NCI-H446 treated with DMSO at 0.1 percent for 48 hours (cell line): ENCODE data around the gene TEAD4.

Source experiments
- DNase-seq: peaks from one replicate; lab custom pipeline; 2025; lab: John Stamatoyannopoulos, UW

Gene TEAD4

DNA sequence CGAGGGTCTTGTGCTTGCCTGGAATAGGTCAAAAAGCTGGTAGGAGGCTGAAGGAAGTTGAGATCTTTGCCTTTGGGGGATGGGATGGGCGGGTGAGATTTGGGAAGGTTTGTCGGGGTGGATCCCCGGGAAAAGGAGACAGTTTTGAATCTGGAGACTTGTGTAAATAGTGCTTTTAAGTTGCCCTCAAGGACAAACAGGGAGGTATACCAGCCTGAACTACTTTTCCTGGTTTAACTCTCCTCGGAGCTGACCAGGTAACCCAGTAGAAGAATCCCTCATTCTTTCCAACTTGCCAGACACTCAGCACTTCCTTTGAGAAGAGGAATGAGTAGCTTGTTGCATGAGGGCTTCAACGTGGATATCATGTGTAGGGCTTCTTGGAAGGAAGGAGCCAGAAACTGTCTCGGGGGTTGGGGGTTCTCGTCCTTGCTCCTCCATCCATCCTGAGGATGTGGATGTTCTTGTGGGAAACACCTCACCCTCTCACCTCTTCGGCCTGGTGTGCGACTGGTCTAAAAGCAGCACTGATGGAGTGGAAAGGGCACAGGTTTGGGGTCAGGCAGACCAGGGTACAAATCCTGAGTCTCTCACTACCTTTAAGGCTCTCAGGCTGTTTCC lies 1.9 kb downstream of the TEAD4 start:
- no peak for DNase-seq

DNA sequence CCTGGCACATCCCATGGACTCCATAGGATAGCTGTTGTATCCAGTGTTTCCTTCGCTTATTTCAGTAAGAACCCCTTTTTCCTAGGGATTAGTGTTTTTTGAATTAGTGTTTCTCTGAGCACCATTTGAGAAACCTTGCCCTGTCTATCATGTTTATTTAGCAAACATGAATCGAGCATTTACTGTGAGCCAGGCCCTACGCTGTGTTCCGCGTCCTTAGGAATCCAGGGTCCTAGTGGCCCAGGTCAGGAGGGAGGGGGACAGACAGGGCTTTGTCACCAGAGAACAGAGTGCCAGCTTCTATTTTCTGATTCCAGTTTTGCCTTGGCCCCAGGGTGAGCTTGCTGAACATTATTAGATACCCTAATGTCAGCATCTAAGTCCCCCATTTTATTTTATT lies 2.5 kb downstream of the TEAD4 start:
- no peak for DNase-seq

DNA sequence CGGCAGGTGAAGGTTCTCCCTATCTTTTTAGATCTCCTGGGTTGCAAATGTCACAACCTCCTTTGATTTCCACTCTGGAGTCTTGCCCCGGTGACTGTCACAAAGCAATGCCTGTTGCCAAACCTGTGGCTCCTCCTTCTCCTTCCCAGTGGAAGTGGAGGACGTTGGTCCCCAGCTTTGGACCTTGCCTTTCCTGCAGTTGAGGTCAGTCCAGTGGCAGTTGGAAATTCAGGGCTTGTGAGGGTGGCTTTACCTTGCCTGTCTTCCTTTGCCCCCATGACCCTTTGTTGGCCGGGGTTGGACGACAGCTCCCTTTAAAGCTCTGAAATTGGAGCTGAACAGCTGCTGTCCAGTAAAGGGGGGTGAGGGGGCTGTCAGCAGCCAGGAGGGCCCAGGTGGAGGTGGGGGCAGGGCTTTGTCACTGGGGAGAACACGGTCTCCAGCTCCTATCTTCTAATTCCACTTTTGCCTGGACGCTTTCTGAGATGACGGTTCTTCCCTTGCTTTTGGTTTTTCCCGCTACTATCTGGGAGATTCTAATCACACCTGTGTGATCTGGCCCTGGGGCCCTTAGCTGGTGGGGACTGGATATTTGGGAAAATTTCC lies 4.1 kb downstream of the TEAD4 start:
- no peak for DNase-seq

DNA sequence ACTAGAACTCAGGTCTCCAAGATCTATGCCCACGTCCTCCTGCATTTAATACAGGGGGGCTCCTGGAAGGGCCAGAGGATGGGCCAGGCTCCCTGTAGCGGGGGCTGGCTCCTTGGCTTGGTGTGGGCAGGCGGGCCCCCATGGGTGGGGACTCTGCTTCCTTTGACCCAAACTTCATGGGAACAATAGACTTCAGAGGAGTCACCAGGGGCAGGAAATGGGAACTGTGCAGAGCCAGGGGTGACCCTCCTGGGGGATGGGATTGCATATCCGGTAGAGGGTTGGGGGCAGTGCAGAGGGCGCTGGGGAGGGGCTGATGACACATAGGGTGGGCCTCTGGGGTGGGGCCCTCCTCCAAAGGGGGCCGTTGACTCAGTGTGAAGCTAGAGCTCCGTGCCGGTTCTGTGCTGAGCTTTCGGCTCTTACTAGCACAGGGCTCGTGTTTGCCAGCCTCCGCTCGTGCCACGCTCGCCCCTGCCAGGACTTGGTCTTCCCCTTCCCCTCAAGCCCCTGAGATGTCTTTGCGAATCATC lies 4.6 kb downstream of the TEAD4 start:
- DNase-seq: no peak

DNA sequence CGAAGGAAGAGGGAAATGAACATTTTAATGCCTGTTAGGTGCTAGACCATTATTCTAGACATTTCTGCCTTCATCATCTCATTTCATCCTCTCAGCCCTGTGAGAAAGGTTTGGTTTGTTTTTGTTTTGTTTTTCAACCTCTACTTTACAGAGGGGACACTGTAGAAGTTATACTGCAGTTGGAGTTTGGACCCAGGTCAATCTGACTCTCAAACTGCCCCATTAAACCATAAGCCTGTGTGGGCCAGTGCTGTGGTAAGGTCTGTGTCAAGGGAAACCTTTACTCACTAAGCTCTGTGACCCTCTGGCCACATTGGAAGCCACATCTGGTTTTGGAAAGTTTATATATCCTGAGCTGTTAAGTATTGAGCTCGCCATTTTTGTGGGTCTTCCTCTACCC lies 8.5 kb downstream of the TEAD4 start:
- no peak for DNase-seq

DNA sequence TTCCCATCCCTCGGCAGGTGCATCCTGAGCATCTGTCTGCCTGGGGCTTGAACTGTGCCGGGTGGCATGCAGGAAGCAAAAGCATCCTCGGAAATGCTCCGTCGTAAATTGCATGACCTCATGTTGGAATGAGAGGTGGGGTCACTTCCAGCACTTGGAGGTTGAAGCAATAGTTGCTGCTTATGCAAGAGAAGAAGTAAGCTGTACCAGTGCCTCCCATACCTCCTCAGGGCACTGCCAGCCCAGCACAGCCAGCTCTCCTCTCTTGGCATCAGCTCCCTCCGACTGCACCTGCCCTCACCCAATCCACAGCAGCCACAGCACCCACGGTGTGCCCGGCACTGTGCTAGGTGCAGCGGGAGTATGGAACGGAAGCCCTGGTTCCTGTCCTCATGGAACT lies 11.5 kb downstream of the TEAD4 start:
- DNase-seq: no peak

DNA sequence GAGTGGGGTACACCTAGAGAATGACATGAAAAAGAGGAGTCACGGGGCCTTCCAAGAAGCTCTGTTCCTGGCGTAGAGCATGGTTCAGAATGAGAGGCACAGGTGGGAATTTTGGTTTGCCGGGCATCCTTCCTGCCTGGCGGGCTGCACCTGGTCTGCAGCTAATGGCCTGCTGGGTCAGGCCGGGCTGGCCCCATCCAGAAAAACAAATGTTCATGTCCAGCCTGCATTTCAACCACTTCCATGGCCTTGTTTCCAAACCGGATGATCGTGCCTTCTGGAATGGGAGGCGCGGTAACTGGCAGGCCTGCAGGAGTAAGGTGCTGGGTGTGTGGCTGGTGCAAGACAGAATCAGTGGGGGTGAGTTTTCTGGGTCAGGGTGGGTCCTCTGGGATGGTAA lies 14.4 kb downstream of the TEAD4 start:
- no peak for DNase-seq

DNA sequence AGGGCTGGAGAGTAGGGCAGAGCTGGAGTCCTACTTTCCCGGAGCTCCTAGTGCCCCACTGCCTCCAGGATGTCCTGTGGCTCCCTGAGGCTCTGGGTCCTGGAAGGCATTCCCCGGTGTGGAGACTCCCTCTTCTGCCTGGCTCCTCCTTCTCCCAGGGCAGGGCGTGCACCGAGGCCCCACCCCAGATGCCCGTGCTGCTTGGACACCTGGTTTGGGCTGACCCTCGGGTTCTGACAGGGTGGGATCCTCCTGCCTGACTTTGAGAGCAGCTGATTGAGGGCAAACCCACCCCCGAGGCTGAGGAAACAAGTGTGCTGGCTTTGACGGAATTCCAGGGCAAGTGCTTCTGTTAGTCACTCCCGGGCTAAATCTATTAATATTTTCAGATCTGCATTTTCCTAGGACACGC lies 15.4 kb downstream of the TEAD4 start:
- DNase-seq: no peak

DNA sequence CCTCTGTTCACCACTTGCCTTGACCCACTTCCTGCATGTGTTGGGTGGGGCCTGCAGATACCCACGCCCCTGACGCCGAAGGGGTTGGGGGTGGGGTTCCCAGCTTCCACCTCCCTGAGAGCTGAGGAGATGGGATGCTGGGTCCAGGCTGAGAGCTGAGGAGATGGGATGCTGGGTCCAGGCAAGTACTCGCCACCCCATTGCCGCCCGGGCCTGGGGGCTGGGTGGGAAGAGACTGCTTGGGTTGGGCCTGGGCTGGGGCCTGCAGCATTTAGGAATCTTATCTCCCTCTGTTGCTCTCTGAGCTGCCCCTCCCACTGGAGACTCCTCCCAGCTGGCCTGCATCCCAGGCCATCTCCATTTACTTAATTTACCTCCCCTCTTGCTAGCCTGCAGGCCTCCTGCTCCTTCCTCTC lies 17.4 kb downstream of the TEAD4 start:
- no peak for DNase-seq

DNA sequence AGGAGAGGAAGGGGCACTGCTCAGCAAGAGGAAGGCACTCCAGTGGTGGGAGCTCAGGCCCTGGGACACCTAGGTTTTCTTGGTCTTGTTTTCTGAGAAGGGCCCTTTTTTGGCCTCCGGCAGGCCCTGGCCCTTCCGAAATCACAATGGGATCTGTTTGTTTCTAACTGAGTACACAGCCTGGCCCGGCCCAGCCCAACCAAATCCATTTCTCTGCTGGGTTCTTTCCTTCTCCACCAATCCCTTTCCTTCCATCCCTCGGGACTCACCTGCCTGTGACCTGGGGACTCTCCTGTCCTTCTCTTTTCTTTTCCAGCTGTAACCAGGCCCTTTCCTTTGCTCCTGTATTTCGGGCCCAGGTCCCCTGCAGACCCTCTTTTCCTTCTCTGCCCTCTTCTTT lies 18.6 kb downstream of the TEAD4 start:
- DNase-seq: no peak

DNA sequence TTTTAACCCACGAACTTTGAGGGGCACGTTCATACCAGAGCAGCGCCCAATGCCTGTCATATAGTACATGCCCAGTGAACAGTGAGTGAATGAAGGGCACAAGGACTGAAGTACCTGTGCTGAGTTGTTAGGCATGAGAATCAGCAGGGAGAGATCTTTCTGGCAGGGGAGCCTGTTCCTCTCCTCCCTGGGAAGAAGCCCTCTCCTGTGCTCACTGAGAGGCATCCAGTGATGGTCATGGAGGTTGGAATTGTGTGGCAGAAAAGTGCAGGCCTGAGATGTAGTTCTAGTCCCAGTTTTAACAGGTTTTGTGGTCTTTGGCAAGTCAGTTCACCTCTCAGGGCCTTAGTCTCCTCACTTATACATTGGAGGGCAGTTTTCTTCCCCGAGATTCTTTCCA lies 20.6 kb downstream of the TEAD4 start:
- DNase-seq: no peak

DNA sequence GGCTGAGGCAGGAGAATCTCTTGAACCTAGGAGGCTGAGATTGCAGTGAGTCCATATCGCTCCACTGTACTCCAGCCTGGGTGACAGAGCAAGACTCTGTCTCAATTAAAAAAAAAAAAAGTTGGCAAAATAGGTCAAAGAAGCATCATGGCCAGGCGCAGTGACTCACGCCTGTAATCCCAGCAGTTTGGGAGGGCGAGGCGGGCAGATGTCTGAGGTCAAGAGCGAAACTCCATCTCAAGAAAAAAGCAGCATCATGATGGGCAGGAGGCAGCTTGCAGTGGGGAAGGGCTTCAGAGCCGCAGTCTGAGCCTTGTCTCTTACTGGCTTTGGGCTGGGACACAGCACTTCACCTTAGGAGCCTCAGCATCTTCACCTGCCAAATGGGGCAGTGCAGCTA lies 21.4 kb downstream of the TEAD4 start:
- DNase-seq: no peak

DNA sequence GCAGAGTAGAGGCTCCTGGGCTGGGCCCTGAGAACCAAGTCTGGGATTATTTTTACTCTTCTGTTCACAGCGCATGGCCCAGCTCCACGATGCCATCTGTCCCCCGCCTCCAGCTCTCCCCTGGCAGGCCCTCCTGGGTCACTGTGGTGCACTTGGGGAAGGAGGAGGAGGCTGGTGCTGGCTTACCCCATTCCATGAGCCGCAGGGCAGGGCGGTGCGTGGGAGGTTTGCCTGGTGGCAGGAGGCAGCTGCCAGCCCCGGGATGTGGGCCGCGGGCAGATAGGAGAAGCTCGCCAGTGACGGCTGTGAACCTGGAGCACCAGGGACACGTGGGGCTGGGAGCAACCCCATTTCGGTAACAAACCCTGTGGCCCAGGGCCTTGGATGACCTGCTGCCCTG lies 23.2 kb downstream of the TEAD4 start:
- DNase-seq: no peak

DNA sequence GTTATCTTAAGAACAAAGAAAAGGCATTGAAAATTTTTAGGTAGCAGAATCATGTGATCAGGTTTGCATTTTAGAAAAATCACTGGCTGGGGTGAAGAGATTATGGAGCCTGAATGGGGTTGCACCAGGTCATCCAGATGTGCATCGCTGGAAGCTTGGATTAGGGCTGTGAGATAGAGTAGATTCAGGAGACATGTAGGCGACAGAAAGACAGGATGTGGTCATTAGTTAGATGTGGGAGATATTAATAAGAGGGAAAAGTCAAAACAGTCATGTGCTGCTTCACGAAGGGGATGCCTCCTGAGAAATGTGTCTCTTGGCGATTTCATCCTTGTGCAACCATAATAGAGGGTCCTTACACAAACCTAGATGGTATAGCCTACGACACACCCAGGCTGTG lies 25.1 kb downstream of the TEAD4 start:
- no peak for DNase-seq

DNA sequence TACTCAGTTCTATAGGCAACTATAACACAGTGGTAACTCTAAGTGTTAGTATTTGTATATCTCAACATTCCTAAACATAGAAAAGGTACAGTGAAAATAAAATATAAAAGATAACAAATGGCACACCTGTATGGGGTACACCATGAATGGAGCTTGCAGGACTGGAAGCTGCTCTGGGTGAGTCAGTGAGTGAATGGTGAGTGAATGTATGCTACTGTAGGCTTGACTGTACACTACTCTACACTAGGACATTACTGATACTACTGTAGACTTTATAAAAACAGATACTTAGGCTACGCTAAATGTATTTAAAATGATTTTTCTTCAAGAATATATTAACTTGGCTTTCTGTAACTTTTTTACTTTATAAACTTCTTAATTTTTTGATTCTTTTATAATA lies 25.5 kb downstream of the TEAD4 start:
- no peak for DNase-seq

DNA sequence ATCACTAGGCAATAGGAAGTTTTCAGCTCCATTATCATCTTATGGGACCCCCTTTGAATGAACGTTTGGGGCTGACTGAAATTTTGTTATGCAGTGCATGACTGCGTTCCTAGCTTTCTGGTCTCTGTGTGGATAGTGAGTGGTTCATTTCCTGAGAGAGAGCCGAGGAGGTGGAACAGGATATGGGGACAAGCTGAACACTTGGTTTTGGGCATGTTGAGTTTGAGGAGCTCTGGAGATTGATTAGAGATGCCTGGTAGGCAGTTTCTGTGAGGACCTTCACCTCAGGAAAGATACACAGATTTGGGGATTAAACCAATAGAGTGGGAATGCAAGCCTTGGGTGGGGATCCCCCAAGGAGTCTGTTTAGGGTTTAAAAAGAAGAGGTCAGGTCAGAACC lies 27.7 kb downstream of the TEAD4 start:
- DNase-seq: no peak

DNA sequence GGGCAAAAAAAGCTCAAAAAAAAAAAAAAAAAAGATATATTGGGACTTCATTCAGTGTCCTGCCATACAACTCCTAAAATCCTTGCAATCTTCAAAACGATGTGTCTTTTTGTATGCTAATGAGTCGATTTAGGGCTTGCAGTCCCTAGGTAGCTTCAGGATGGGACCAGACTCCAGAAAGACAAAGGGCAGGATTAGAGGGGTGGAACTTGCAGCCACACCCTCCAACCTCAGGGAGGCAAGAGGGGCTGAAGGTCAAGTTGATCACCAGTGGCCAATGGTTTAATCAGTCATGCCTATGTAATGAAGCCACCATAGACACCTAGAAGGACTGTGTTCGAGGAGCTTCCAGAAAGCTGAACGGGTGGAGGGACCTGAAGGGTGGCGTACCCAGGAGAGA lies 29.3 kb downstream of the TEAD4 start:
- DNase-seq: no peak

DNA sequence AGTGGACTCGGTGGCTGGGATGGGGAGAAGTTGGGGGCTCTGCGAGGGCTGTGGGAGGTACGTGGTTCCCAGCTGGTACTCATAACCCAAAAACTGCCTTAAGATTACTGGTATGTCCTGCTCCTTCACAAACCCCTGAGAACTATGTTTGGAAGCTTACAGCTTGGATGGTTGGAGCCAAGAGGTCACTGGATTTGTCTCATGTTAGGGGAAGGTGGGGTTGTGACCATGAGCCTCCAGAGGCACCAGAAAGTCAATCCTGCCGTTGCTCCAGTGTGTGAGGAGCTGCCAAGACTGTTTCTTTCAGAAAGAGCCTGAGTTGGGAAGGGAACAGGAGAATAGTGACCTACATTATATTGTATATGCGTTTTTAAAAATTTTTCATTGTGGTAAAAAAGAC lies 33.5 kb downstream of the TEAD4 start:
- no peak for DNase-seq

DNA sequence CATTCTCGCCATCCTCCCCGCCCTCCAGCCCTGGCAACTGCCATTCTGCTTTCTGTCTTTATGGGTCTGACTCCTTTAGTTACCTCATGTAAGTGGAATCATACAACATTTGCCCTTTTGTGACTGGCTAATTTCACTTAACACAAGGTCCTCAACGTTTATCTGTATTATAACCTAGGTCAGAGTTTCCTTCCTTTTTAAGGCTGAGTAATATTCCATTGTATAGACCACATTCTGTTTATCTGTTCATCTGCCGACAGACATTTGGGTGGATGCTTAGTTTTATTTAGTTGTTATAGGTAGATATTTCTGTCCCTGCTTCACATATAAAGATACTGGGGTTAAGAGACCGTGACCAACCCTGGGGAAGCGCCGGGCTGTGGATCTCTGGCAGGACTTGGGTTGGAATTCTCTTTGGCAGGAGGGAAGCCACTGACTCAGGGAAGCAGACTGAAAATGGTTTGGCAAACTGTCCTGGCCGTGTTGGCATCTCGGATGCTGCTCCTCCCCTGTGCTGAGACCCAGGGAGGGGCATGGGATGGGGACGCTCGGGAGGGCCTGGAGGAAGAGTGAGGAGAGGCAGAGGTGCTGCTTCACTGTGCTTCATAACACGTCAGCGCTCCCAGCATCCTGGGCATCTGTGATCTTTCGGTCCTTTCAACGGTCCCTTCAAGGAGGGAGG lies 38.9 kb downstream of the TEAD4 start:
- no peak for DNase-seq

DNA sequence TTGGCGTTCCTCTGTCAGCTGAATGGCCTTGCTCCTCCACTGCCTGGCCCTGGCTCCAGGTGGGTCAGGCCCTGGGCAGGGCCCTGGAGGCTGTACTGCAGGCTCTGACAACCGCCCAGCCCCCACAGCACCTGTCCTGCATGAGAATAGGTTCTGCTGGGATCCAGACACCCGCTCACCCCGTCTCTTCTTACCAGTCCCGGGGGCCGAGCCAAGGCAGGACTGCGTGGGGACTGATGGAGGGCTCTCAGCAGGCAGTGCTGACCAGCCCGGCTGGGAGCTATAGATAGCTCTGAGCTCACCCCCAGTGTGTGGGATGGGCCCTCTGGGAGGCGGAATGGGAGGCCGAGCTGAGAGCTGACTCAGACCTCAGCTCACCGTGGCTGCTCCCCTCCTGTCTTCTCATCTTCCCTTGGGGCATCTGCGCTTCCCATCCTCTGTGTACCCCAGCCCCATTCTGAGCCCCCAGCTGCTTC lies 39.6 kb downstream of the TEAD4 start:
- no peak for DNase-seq

DNA sequence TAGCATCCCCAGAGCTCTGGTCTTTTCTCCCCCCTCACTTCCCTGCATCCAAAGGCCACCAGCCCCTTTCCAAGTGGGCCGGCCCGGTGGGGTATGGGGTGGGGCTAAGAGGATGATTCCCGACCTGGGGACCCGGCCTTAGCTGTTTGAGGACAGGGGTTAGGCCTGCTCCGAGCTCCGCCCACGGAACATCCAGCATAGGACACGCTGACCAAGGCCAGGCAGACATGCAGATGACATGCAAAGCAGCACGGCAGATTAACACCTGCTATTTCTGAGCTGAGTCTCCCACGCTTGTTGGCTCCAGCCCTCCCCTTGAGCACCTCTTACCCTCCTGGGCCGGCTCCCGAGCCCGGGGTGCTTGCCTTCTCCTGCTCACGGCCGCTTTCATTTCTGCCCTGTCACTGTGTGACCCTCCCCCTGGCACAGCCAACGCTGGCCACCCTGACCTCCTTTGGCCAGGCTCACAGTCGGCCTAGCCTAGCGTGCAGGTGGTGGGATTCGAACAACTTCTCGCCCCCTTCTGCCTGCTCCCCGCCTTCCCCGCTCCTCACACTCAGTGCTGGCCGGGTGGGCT lies 40.2 kb downstream of the TEAD4 start:
- no peak for DNase-seq

DNA sequence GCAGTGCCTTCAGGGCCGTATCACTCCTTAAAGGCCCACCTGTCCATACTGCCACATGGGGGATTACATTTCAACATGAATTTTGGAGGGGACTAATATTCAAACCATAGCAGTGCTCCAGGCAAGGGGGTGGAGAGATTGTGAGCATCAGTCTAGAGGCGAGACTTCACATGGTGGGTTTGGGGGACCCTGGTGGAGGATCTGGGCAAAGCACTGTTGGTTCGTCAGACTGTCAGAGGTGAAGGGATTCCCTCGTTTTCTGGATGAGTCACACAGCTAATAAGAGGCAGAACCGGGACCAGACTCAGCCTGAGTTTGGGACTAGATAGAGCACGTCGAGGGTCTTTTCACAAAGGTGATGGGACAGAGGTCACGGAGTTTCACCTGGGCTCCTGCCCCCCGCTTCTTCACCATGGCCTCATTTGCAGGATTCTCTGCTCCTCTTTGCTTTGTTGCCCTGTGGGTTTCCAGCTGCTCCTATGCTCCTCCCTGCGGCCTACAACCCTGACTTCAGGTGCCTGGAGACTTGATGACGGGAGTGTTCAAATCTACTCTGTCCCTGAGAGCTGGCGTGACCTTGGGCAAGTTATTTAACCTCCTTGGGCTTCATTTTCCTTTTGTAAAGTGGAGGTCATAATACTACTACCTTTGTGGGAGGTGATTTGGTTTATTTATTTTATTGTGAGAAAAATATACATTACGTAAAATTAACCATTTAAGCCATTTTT lies 41.5 kb downstream of the TEAD4 start:
- DNase-seq: no peak
